Neural cell (in vitro differentiated cells): Measurements from ENCODE around the gene XIRP2. TPM values are rescaled to one million over a fixed set of nuclear protein-coding genes. Genes with fewer than 3 reads are reported as not detected.

Experiments
- H2AFZ ChIP-seq: fragments of 200-600, 300-800 bp; sonication (generic), shearing (Covaris generic); 2 replicates; pipeline ENCODE4 v1.6.0; 2014; ENCODE audit warnings: low read depth, mild to moderate bottlenecking, antibody characterized with exemption, low read length, moderate library complexity
- H3F3A ChIP-seq: fragments of 200-600 bp; shearing (Covaris generic); 2 replicates; pipeline ENCODE4 v1.6.1; 2016; ENCODE audit warnings: mild to moderate bottlenecking, moderate library complexity, mixed read lengths, antibody characterized with exemption, low read length; ENCODE audit not compliant: insufficient read depth, poor library complexity, severe bottlenecking
- H3K27ac ChIP-seq: fragments of 200-600, 300-800 bp; sonication (generic), shearing (Covaris generic); 2 replicates; pipeline ENCODE4 v1.5.1; 2014; ENCODE audit warnings: mild to moderate bottlenecking, low read length, moderate library complexity
- H3K27me3 ChIP-seq: fragments of 300-800, 200-600 bp; sonication (generic), shearing (Covaris generic); 2 replicates; pipeline ENCODE4 v1.6.0; 2014; ENCODE audit warnings: mild to moderate bottlenecking, low read depth, low read length, moderate library complexity; ENCODE audit not compliant: insufficient read depth
- H3K36me3 ChIP-seq: fragments of 300-800, 200-600 bp; sonication (generic), shearing (Covaris generic); 2 replicates; pipeline ENCODE4 v1.5.1; 2014; ENCODE audit warnings: mild to moderate bottlenecking, antibody characterized with exemption, low read length, moderate library complexity; ENCODE audit not compliant: insufficient read depth
- H3K4me2 ChIP-seq: fragments of 300-800, 200-600 bp; sonication (generic), shearing (Covaris generic); 2 replicates; pipeline ENCODE4 v1.6.0; 2014; ENCODE audit warnings: mild to moderate bottlenecking, low read length
- H3K4me3 ChIP-seq: fragments of 300-800, 200-600 bp; sonication (generic), shearing (Covaris generic); 2 replicates; pipeline ENCODE4 v1.5.1; 2014; ENCODE audit warnings: mild to moderate bottlenecking, low read length, moderate library complexity
- H3K79me2 ChIP-seq: fragments of 200-600 bp; shearing (Covaris generic); replicated peaks from 2 replicates; pipeline ENCODE4 v1.6.0; 2014; ENCODE audit warnings: mild to moderate bottlenecking, low read length, moderate library complexity; ENCODE audit not compliant: insufficient read depth
- H3K9ac ChIP-seq: fragments of 300-800, 200-600 bp; sonication (generic), shearing (Covaris generic); 2 replicates; pipeline ENCODE4 v1.6.1; 2016; ENCODE audit warnings: mild to moderate bottlenecking, low read length, mixed read lengths
- H3K9me2 ChIP-seq: fragments of 200-600 bp; shearing (Covaris generic); 2 replicates; pipeline ENCODE4 v1.6.1; 2016; ENCODE audit warnings: mild to moderate bottlenecking, low read length, mixed read lengths; ENCODE audit not compliant: insufficient read depth
- H3K9me3 ChIP-seq: fragments of 200-600, 300-800 bp; sonication (generic), shearing (Covaris generic); 2 replicates; pipeline ENCODE4 v1.6.1; 2016; ENCODE audit warnings: mild to moderate bottlenecking, mixed run types, low read length, moderate library complexity, mixed read lengths
- H4K20me1 ChIP-seq: fragments of 200-600 bp; shearing (Covaris generic); 2 replicates; pipeline ENCODE4 v1.6.1; 2016; ENCODE audit warnings: mild to moderate bottlenecking, mixed run types; ENCODE audit not compliant: insufficient read depth
- CTCF ChIP-seq: fragments of 450-650 bp; IDR thresholded peaks from 2 replicates; pipeline ENCODE4 v1.5.1; 2014; ENCODE audit warnings: antibody characterized with exemption, mild to moderate bottlenecking, moderate library complexity; ENCODE audit not compliant: poor library complexity, severe bottlenecking
- EP300 ChIP-seq: fragments of 450-650 bp; conservative IDR thresholded peaks from 2 replicates; pipeline ENCODE4 v1.6.1; 2014; ENCODE audit warnings: antibody characterized with exemption, mild to moderate bottlenecking, moderate library complexity; ENCODE audit not compliant: poor library complexity, severe bottlenecking
- EZH2 ChIP-seq: fragments of 200-600, 300-800 bp; shearing (Covaris generic), sonication (generic); IDR thresholded peaks from 2 replicates; pipeline ENCODE4 v1.6.1; 2014; ENCODE audit warnings: antibody characterized with exemption, low read length, borderline replicate concordance, mild to moderate bottlenecking; ENCODE audit not compliant: insufficient read depth, poor library complexity, severe bottlenecking
- MXI1 ChIP-seq: fragments of 450-650 bp; conservative IDR thresholded peaks from 2 replicates; pipeline ENCODE4 v1.6.1; 2014; ENCODE audit warnings: antibody characterized with exemption, mild to moderate bottlenecking; ENCODE audit not compliant: poor library complexity, severe bottlenecking
- POLR2AphosphoS5 ChIP-seq: IDR thresholded peaks from 2 replicates; pipeline ENCODE4 v1.6.1; 2012
- RAD21 ChIP-seq: fragments of 450-650 bp; conservative IDR thresholded peaks from 2 replicates; pipeline ENCODE4 v1.6.1; 2014; ENCODE audit warnings: antibody characterized with exemption, mild to moderate bottlenecking, moderate library complexity
- REST ChIP-seq: IDR thresholded peaks from 2 replicates; pipeline ENCODE4 v1.6.1; 2012; ENCODE audit warnings: borderline replicate concordance
- SMC3 ChIP-seq: fragments of 450-650 bp; conservative IDR thresholded peaks from 2 replicates; pipeline ENCODE4 v1.6.1; 2014; ENCODE audit warnings: antibody characterized with exemption, mild to moderate bottlenecking, moderate library complexity; ENCODE audit not compliant: poor library complexity
- TAF1 ChIP-seq: IDR thresholded peaks from 2 replicates; pipeline ENCODE4 v1.6.1; 2012; ENCODE audit warnings: low read depth
- polyA plus RNA-seq: library from polyadenylated mRNA; depleted of rRNA; stranded (reverse); fragments of >200 nt; gene quantifications from 2 replicates; pipeline ENCODE4 v1.2.3, GENCODE V29; 2014

The XIRP2 gene
- polyA plus RNA-seq, 1 donor from 2014 or later: not detected

DNA sequence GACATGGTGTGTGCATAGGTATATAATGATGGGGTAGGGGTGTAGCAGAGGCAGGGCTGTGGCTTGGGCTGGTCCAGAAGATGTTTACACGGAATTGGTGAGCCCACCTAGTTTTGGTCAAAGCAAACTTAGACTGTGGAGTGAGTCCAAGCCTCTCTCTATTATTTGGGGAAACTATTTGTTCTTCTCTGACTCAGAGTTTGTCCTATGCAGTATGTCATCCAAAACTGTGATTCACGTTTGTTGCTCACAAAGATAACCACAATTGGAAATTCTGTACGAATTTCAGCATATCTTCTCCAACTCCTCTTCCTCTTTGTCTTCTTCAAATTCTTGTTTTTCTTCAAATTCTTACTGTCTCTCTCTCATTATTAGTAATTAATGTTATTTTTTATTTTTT is 292.9 kb downstream of the XIRP2 start:
- no peak overlapping the region for H3K9ac ChIP-seq
- H4K20me1 ChIP-seq: no peaks in the 10 kb centered on the region
- no peaks in the 10 kb centered on the region for H3F3A ChIP-seq
- no peaks in the 10 kb centered on the region for H3K9me3 ChIP-seq
- H3K27ac ChIP-seq: no peak overlapping the region
- no peaks in the 10 kb centered on the region for H3K36me3 ChIP-seq
- TF ChIP-seq EZH2: no peak
- no peak for TF ChIP-seq POLR2AphosphoS5
- TF ChIP-seq TAF1: no peak
- no peak for TF ChIP-seq MXI1
- no peak for TF ChIP-seq CTCF
- no peak for TF ChIP-seq SMC3
- TF ChIP-seq EP300: no peak
- TF ChIP-seq REST: no peak
- no peak for TF ChIP-seq RAD21
- H3K79me2 ChIP-seq: no peaks in the 10 kb centered on the region
- H2AFZ ChIP-seq: no peak overlapping the region
- no peak overlapping the region for H3K4me3 ChIP-seq
- no peaks in the 10 kb centered on the region for H3K9me2 ChIP-seq
- no peaks in the 10 kb centered on the region for H3K27me3 ChIP-seq
- no peak overlapping the region for H3K4me2 ChIP-seq

DNA sequence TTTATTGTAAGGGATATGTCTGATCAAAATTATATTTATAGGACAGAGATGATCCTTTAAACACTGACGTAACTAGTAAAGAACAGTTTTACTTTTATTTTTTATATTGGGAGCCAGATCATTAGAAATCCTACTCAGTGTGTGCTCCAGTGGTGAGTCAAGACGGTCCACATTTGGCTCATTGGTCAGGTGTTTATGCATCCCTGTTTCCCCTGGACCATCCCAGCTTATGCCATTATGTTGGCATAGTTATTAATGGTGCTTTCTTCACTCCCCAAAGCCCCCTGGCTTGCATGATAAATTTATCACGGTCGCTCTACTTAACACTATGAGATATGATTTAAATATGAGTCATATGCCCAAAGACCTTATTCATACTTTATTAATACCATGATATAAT is 293.4 kb downstream of the XIRP2 start:
- H3K9me3 ChIP-seq: no peaks in the 10 kb centered on the region
- H3K27me3 ChIP-seq: no peaks in the 10 kb centered on the region
- H3K9me2 ChIP-seq: no peaks in the 10 kb centered on the region
- H3K79me2 ChIP-seq: no peaks in the 10 kb centered on the region
- no peaks in the 10 kb centered on the region for H3K36me3 ChIP-seq
- H3K27ac ChIP-seq: no peak overlapping the region
- H3K9ac ChIP-seq: no peak overlapping the region
- no peak overlapping the region for H3K4me3 ChIP-seq
- H3F3A ChIP-seq: no peaks in the 10 kb centered on the region
- no peak overlapping the region for H2AFZ ChIP-seq
- no peak overlapping the region for H3K4me2 ChIP-seq
- TF ChIP-seq MXI1: no peak
- TF ChIP-seq REST: no peak
- no peak for TF ChIP-seq CTCF
- TF ChIP-seq POLR2AphosphoS5: no peak
- no peak for TF ChIP-seq EZH2
- TF ChIP-seq SMC3: no peak
- no peak for TF ChIP-seq EP300
- no peak for TF ChIP-seq RAD21
- no peak for TF ChIP-seq TAF1
- H4K20me1 ChIP-seq: no peaks in the 10 kb centered on the region
